ENCODE data around the gene C6orf163.
"Not testable (repeated sequence)": the region's sequence is repeated elsewhere in the genome, so short reads cannot be mapped to it uniquely, and the experiment has no call there.

The C6orf163 gene

DNA sequence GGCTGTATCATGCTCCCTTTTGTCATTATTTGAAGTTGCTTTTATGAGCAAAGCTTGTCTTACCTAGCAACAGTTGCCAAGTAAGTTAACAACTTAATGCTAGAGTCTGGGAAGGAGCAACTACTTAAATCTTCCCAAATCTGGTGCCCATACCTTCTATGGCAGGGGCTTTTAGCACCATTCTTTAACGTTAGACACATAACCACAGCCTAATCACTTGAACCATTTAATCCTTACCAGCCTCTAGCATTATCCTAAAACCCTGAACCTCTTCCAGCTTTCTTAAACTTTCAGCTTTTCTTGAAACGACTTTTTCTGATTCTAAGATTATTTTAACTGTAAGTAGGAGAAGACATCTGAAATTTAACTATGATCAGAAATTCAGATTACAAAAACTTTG lies at the start of gene C6orf163:
C6orf163 (plus strand) TSS at position 83 of the 400 bp plus-strand sequence; CDS start at position 370, 287 bp downstream.
- no peak for DNase-seq

GRCh38 chr6:87297119-87297518 lies 47.5 kb upstream of the C6orf163 start:
- DNase-seq, result peak in 1 of 3 donors; percentile 9

DNA sequence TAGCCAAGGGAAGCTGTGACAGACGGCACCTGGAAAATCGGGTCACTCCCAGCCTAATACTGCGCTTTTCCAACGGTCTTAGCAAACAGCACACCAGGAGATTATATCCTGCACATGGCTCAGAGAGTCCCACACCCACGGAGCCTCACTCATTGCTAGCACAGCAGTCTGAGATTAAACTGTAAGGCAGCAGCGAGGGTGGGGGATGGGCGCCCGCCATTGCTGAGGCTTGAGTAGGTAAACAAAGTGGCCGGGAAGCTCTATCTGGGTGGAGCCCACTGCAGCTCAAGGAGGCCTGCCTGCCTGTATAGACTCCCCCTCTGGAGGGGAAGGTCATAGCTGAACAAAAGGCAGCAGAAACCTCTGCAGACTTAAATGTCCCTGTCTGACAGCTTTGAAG lies 43.3 kb upstream of the C6orf163 start:
- DNase-seq, result not testable (repeated sequence)

DNA sequence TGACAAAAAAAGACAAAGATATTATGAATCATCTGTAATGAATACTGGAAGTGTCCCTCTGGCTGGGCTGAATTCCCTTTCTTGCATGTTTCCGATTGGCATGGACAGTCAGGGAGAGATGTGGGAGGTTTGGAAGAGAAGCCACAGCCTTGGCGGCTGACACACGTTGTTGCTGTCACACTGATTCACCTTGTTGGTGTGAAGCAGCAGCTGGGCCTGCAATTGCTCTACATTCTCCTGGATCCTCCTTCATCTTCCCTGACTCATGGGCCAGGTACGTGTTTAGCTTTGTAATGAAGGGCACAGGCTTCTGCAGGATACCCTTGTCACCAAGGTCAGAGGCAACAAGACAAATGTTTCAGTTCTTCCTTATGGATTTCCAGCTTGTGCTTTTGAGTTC lies 35.6 kb upstream of the C6orf163 start:
- DNase-seq, result no peak

- DNase-seq, result no peak
These were observed 31.8 kb upstream of the C6orf163 start for GRCh38 chr6:87312860-87313259.

- peak in 1 of 3 donors; percentile 8 for DNase-seq
These were observed 29.5 kb upstream of the C6orf163 start for GRCh38 chr6:87315071-87315470.

DNA sequence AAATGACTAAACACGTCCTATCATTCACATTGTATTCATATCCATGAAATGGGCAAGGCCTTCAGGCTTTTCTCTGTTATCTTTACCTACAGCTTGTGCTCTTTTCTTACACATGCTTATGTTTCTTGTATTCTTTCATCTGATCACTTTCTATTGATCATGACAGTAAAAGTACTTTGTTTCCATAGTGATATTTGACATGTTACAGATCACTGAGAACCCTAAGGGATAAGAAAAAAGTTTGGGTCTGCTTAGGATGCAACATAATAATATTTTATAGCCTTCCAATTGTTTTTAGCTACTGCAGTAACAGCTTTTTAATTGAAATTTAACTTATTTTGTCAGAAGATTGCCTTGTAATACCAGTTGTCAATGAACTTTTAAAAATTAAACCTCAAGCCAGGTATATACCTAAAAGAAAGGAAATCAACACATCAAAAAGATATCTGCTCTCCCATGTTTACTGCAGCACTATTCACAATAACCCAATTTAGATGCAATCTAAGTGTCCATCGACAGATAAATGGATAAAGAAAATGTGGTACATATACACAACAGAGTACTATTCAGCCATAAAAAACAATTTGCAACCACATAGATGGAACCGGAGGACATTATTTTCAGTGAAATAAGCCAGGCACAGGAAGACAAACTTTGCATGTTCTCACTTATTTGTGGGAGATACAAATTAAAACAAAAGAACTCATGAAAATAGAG lies 25.2 kb upstream of the C6orf163 start:
- DNase-seq, result peak in 1 of 3 donors; percentile 16

- DNase-seq, result peak; percentile 82 to 94 (median 88)
These were observed 22.1 kb upstream of the C6orf163 start, which contains the start of gene SMIM8 for GRCh38 chr6:87322304-87323212. Gene SMIM8, plus strand, starts transcription at chr6:87322588. Its CDS starts 14,444 bp downstream, at chr6:87337032.

DNA sequence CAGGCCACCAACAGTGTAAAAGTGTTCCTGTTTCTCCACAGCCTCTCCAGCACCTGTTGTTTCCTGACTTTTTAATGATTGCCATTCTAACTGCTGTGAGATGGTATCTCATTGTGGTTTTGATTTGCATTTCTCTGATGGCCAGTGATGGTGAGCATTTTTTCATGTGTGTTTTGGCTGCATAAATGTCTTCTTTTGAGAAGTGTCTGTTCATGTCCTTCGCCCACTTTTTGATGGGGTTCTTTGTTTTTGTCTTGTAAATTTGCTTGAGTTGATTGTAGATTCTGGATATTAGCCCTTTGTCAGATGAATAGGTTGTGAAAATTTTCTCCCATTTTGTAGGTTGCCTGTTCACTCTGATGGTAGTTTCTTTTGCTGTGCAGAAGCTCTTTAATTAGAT lies 20.7 kb upstream of the C6orf163 start:
- not testable (repeated sequence) for DNase-seq

DNA sequence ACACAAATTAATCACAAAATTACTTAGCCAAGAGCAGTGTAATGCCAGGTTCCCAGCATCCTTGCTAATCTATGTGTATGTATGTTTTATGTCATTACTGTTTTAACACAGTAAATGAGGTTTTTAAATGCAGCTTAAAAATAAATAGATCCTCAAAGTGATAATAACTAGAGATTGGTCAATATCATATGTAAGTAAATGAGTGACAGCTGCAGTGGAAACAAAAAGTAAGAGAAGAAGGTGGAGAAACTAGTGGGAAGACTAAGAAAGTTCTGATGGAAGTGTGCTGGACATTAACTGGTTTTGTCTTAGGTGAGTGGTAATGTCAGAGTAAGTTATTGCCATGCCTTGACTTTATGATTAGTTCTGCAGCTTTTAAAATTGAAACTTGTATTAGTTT lies 13.7 kb upstream of the C6orf163 start:
- DNase-seq, result peak in 1 of 3 donors; percentile 10

DNA sequence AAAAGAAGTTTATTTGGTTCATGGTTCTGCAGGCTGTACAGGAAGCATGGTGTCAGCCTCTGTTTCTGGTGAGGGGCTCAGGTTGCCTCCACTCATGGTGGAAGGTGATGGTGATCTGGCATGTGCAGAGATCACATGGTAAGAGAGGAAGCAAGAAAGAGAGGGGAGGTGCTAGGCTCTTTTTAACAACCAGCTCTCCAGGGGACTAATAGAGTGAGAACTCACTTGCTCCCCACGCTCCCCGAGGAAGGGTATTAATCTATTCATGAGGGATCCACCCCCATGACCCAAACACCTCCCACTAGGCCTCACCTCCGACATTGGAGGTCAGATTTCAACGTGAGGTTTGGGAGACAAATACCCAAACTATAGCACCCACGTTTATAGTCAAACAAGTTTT lies 11.6 kb upstream of the C6orf163 start:
- DNase-seq, result no peak

DNA sequence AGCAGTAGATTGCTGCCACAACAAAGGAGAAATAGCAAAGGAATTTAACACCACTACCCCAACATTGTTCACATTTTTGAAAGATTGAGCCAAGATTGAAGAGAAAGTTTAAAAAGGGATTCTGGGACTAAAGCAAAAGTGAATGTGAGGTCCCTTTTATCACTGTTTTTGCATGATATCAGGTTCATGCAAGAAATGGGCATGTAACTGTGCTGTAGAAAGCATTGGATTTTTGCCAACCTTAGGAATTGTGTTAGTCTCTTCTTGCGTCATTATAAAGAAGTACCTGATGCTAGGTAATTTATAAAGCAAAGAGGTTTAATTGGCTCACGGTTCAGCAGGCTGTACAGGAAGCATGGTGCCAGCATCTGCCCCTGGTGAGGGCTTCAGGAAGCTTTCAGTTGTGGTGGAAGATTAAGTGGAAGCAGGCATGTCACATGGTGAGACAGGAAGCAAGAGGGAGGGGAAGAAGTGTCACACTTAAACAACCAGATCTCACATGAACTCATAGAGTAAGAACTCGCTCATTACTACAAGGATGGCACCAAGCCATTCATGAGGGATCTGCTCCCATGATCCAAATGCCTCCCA lies 10.9 kb upstream of the C6orf163 start:
- peak in 1 of 3 donors; percentile 9 for DNase-seq

DNA sequence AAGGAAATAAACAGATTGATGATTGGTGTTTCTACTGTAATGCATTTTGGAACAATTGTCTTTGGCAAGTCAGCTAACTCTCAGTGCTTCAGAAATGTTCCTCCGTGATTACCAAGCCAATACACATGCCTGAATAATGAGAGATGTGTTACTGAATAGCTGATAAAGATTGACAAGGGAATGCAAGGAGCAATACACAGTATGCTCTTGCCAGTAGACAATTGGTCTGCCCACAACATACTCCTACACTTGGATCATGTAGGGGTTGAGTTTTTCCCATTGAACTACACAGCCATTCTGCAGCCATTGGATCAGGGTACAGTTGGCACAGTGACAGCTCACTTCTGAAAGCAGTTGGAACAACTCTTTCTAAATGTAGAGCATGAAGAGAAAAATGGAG lies 9.9 kb upstream of the C6orf163 start:
- DNase-seq, result no peak

GRCh38 chr6:87336367-87336766 lies 8.2 kb upstream of the C6orf163 start:
- DNase-seq, result no peak

DNA sequence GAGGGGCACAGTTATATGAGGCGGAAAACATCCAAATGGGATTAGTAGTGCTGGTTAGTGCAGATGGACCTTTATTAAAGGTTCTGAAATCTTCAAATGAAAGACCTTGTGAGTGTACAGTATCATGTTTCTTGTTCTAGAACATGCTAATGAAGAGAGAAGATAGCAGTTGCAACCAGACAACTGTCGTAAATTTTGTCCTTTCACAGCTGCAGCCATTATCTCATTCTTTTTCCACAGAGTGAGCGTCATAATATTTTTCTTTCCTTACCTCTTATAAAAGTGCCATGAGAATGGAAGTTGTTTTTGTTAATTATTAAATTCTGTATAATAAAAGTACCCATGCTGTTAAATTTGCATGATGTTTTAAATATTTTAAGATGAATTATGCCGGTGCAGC lies 4.4 kb upstream of the C6orf163 start:
- no peak for DNase-seq

GRCh38 chr6:87341158-87341557 lies 3.5 kb upstream of the C6orf163 start:
- DNase-seq, result no peak

GRCh38 chr6:87341899-87342298 lies 2.7 kb upstream of the C6orf163 start:
- DNase-seq, result no peak

DNA sequence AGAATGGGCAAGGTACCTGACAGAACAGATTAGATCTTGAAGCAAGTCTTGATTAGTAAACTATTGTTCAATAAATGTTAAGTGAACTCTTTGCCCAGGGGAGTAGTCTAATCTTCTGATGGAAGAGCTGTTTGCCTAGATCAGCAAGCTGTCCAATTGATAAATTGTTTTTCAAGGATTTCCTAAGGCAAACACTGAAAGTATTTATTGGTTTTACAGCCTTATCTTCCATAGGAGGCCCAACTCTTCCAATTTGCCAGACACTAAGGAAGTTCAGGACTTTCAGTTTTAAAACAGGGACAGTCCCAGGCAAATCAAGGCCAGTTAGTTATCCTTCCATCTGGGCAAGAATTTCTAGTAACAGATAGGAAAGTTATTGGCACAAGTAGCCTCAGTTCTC lies 1.8 kb upstream of the C6orf163 start:
- DNase-seq, result no peak

GRCh38 chr6:87346700-87347099 lies 2.1 kb downstream of the C6orf163 start:
- no peak for DNase-seq

DNA sequence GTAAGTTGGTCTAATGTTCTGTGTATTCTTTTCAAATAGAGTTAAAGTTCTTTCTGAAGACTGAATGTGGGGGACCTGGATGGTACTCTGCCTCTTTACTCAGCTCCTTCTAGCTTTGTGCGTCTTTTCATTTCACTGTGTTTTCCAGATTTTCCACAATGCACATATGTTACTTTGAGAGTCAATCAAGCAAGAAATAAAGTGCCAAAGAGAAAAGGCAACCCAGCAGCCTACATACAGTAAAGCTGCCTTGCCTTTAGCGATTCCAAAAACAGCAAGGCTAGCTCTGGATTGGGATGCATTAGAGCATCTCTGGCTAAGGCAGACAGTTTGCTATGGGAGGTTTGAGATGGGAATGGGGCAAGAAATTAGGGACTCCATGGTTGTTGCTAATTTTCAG lies 5.3 kb downstream of the C6orf163 start:
- DNase-seq, result no peak

GRCh38 chr6:87350516-87350915 lies 5.9 kb downstream of the C6orf163 start:
- DNase-seq, result no peak

- no peak for DNase-seq
These were observed 7.0 kb downstream of the C6orf163 start for GRCh38 chr6:87351583-87351982.

DNA sequence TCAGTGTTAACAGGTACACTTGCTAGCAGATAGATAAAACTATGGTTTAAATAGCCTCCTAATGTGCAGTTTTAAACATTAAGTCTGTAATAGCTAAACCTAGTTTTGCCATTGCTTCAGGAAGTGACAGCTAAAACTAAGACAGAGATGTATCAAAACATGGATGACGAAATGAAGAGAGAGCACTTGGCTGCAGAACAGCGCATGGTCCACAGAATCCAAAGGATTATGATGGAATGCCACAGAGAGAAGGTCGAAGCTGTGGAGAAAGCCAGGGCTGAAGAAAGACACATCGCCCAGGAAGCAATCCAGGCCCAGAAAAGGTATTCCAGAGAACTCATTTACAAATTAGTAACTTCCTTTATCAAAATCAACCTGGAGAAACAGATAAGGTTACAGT lies 11.6 kb downstream of the C6orf163 start:
- no peak for DNase-seq

All from suppressor macrophage treated with lipopolysaccharide for 1 hour (primary cell).